ENCODE measurements around the gene DUS4L.

DUS4L gene

GRCh38 chr7:107615910-107616680, 52.3 kb downstream of the DUS4L start:
- DNase-seq = no peak

- DNase-seq = no peak
Observed at GRCh38 chr7:107622429-107622828, 58.7 kb downstream of the DUS4L start.

- no peak for DNase-seq
Observed at GRCh38 chr7:107622894-107623293, 59.1 kb downstream of the DUS4L start.

- DNase-seq = no peak
Observed at GRCh38 chr7:107627002-107627401, 63.2 kb downstream of the DUS4L start.
